Melanocyte of skin (primary cell): ENCODE measurements around the gene HIVEP2. TPM values are rescaled to one million over a fixed set of nuclear protein-coding genes. Genes with fewer than 3 reads are reported as not detected.

Experiments used
- total RNA-seq, 2 donors: library from RNA; depleted of rRNA; stranded (reverse); fragments of >200 nt; gene quantifications; 2 replicates each; pipeline ENCODE4 v1.2.3, GENCODE V29; 2012

Gene HIVEP2, protein sequence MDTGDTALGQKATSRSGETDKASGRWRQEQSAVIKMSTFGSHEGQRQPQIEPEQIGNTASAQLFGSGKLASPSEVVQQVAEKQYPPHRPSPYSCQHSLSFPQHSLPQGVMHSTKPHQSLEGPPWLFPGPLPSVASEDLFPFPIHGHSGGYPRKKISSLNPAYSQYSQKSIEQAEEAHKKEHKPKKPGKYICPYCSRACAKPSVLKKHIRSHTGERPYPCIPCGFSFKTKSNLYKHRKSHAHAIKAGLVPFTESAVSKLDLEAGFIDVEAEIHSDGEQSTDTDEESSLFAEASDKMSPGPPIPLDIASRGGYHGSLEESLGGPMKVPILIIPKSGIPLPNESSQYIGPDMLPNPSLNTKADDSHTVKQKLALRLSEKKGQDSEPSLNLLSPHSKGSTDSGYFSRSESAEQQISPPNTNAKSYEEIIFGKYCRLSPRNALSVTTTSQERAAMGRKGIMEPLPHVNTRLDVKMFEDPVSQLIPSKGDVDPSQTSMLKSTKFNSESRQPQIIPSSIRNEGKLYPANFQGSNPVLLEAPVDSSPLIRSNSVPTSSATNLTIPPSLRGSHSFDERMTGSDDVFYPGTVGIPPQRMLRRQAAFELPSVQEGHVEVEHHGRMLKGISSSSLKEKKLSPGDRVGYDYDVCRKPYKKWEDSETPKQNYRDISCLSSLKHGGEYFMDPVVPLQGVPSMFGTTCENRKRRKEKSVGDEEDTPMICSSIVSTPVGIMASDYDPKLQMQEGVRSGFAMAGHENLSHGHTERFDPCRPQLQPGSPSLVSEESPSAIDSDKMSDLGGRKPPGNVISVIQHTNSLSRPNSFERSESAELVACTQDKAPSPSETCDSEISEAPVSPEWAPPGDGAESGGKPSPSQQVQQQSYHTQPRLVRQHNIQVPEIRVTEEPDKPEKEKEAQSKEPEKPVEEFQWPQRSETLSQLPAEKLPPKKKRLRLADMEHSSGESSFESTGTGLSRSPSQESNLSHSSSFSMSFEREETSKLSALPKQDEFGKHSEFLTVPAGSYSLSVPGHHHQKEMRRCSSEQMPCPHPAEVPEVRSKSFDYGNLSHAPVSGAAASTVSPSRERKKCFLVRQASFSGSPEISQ (N-terminal part only)
- 10 to 100 TPM; 11.3 to 14.8 TPM for total RNA-seq

GRCh38 chr6:142945049-142945445, at the start of gene HIVEP2:
Gene HIVEP2, minus strand, starts transcription at chr6:142945176. Its CDS starts 170,438 bp downstream, at chr6:142774738.

Other genes with a start within 250 kb of the HIVEP2 start
- gene AIG1, start 115.7 kb upstream of the HIVEP2 start, total RNA-seq = 10 to 100 TPM; 15.7 to 21.3 TPM